Medulla oblongata (tissue), 1 donor: ENCODE results near the gene FLACC1.
"Not testable (repeated sequence)": the region's sequence is repeated elsewhere in the genome, so short reads cannot be mapped to it uniquely, and the experiment has no call there.

ENCODE experiments used
- DNase-seq: peaks from one replicate; pipeline ENCODE4 v3.0.0-alpha.2; 2015; ENCODE audit errors: extremely low spot score

The FLACC1 gene

DNA sequence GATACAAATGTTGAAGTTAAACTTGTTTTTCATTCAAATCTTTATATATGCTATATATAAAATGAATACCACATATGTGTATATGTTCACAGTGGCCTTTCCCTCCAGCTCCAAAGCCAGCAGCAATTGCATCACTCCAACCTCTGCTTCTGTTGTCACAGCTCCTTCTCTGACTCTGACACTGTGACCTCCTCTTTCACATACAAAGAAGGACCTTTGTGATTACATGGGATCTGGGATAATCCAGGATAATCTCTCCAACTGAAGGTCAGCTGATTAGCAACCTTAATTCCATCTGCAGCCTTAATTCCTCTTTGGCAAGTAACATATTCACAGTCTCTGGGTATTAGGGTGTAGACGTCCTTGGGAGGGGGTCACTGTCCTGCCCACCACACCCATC is 8.4 kb downstream of the FLACC1 start:
- DNase-seq = no peak

DNA sequence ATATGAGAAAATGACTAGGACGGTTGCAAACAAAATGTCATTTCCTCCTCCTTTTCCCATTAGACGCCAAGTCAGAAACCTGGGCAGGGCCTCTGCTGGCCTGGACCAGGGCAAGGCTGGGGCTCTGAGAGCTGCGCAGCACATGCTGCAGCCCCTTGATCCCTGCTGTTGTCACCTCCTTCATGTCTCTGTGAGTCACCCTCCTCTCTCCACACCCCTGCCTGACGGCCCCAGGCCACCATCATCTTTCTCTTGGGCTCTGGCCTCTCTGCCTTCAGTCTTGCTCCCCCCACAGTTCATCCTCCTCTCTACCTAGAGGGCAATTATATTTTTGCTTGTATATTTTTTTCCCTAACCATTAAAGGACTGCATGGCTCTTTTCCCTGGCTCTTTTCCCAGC is 10.0 kb downstream of the FLACC1 start:
- DNase-seq = no peak

DNA sequence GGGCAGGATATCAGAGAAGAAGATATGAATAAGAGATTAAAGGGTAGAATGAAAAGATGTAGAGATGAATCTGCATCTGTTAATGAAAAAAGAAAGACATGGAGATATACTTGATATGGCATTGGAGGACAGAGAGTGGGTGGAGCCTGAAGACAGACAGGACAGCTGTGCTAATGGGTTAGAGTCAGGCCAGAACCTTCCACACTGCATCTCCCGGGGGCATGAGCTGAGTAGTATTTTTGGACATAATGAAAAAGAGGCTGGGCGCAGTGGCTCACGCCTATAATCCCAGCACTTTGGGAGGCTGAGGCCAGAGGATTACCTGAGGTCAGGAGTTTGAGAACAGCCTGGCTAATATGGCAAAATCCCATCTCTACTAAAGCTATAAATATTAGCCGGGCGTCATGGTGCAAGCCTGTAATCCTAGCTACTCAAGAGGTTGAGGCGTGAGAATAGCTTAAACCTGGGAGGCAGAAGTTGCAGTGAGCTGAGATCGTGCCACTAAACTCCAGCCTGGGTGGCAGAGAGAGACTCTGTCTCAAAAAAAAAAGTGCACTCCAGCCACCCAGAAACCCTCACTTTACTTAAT is 11.4 kb downstream of the FLACC1 start:
- DNase-seq = no peak

DNA sequence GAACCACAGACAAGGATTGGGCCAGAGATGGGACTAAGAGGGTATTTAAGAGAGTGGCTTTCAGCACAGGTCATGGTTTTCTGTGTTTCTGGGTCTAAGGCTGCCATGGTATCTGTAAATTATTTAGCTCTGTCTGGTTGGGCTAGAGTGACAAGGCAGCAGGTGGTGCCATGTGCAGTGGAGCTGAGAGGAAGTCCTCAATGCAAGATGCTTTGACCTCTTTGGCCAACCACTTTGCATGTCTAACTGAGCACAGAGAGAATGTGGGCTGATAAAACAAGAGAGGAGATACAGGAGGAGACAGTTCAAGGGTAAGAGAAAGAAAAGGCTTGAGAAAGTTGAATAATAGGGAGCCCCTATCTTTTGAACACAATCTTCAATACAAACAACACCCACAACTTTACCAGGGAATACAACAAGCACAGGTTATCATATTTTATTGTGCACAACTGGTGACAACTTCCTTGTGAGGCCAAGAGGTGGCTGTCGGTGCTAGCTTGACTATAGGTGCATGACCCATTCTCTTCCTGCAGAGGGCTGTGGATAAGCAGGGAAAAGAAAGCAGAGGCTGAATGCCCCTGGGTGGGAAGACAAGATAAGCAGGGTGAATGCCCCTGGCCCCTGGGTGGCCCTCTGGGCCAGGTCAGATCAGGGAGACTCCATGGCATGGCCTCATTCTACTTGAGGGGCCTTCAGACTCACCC is 12.3 kb downstream of the FLACC1 start:
- DNase-seq = no peak

DNA sequence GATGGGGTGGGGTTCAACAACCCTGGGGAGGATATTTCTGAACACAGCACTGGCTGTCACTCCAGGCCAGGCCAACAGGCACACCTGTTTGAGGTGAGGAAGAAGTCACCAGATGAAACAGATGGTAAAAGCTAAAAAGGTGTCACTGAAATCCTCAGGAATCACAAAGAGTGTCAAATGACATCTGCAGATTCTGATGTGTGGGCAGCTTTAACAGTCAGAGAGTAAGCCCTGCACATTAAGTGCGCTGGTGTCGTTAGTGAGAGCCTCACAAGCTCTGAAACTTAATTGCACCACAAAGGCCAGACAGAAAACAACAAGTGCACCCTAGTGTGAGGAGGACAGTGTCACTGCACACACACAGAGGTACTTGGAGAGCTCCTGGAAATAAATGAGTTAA is 13.6 kb downstream of the FLACC1 start:
- no peak for DNase-seq

DNA sequence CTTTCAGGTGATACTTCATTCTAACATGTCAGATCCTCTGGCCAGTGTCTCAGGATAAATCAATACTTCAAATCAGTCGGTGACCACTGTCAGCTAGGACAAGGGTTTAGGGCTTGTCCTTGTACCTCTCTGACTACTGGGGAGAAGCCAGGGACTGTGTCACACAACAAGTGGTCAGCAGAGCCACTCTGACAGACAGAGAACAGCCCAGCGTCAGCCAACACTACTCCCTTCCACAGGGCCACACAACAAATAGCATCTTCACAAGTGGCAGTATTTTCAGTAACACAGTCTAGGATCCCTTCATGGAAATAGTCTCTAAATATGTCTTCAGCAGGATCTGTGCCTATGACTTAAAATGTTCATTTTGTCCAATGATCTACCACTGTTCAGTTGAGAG is 14.2 kb downstream of the FLACC1 start:
- no peak for DNase-seq

DNA sequence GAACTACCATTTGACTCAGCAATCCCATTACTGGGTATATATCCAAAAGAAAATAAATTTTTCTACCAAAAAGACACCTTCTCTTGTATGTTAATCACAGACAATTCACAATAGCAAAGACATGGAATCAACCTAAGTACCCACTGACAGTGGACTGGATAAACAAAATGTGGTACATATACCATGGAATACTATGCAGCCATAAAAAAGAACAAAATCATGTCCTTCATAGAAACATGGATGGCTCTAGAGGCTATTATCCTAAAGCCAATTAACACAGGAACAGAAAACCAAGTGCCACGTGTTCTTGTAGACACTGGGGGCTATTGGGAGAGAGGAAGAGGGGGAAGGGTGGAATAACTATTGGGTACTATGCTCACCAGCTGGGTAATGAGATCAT is 27.7 kb downstream of the FLACC1 start:
- no peak for DNase-seq

DNA sequence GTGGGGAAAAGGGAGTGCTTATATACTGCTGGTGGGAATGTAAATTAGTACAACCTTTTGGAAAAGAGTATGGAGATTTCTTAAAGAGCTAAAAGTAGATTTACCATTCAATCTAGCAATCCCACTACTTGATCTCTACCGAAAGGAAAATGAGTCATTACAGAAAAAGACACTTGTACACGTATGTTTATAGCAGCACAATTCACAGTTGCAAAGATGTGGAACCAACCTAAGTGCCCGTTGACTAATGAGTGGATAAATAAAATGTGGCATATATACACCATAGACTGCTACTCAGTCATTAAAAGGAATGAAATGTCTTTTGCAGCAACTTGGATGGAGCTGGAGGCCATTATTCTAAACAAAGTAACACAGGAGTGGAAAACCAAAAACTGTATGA is 29.5 kb downstream of the FLACC1 start:
- no peak for DNase-seq

DNA sequence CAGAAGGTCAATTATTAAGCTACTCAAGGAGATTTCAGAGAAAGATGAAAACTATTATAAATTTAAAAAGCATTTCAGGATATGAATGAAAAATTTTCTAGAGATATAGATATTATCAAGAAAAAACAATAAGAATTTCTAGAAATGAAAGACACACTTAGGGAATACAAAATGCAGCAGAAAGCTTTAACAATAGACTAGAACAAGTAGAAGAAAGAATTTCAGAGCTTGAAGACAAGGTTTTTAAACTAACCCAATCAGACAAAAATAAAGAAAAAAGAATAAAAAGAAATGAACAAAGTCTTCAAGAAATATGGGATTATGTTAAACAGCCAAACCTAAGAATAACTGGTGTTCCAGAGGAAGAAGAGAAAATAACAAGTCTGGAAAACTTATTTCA is 34.4 kb downstream of the FLACC1 start:
- DNase-seq = no peak

DNA sequence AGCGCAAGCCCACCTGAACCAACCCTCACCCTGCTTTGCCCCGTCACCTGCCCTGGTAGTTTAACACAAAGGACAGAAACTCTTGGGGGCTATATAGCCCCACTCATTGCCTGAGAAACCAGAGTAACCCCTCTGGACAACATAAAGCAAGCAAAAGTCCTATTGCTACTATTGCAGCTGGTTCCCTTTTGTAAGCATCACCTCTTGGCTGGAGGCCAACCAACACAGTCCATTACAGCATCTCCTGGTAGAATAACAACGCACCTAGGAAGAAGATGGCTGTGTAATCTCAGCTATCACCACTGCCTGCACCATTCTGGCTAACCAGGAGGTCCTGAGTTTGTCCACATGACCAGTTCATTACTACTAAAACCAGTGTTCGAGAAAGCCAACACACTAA is 36.4 kb downstream of the FLACC1 start:
- no peak for DNase-seq

DNA sequence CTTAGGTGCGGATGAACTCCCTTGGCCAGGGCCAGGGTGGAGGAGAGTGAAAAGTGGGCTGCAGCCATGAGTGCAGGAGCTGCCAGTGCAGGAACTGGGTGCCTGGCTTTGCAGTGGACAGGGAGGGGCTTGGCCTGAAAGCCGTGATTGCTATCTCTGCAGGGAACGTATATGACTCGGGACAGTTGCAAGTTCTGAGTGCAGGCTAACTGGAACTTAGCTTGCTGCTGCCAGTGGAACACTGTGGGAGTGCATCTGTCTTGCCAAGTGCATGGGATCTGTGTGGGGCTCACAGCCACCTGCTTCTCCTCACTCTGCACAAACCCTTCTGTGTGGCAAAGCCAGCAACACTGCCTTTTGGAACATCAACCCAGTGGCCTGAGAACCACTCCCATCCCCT is 36.9 kb downstream of the FLACC1 start:
- no peak for DNase-seq

DNA sequence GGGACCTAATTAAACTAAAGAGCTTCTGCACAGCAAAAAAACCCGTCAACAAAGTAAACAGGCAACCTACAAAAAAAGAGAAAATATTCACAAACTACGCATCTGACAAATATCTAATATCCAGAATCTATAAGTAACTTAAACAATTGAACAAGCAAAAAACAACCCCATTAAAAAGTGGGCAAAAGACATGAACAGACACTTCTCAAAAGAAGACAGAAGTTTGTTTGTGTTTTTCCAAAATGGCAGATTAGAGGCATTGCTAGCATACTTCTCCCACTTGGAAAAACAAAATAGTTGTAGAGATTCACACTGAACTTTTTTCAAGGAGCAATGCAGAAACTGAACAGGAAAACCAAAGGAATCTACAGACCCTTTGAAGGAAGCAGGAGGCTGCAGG is 37.6 kb downstream of the FLACC1 start:
- DNase-seq = no peak

DNA sequence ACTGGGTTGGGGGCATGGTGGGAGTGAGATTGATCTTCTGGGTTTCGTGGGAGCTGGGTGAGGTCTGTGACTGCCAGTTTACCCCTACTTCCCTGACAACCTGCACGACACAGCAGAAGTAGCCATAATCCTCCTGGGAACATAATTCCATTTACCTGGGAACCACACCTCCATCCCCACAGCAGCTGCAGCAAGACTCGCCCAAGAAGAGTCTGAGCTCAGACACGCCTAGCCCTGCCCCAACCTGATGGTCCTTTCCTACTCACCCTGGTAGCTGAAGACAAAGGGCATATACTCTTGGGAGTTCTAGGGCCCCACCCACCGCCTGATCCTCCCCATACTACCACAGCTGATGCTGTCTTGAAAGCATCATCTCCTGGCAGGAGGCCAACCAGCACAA is 43.8 kb downstream of the FLACC1 start:
- DNase-seq = no peak

DNA sequence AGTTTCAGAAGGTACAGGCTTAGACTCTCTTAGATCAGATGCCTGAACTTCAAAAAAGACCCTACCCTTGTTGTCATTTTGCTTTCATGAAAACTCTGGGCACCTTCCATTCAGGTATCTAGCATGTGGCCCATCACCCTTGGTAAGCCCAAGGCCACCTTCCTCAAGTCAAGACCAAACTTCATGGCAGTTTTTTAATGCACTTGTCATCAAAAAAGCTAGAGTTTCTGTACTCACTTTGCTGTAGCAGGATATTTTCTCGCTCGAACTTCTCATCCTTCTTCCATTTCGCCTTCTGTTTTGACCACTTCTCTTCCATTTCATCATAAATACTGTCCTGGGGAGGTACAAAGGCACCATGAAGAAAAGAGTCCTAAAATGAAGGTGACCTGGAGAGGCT is 48.2 kb downstream of the FLACC1 start:
- DNase-seq = no peak

DNA sequence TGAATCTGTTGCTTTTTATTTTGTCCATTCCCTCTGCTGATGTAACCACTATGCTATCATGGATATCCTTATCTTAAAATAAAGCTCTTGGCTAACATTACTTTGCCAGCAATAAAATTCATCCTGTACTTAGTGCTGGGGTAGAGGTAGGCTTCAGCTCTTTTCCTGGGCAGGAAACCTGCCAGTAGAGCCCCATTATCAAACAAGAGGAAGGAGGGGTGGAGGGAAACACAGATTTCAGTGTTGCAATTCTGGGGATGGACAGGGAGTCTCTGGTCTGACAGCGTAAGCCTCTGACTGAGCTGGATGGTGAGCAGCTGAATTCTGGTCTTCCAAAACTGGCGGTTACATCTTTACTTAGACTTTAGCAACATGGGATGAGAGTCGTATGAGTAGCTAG is 49.3 kb downstream of the FLACC1 start:
- DNase-seq = no peak

DNA sequence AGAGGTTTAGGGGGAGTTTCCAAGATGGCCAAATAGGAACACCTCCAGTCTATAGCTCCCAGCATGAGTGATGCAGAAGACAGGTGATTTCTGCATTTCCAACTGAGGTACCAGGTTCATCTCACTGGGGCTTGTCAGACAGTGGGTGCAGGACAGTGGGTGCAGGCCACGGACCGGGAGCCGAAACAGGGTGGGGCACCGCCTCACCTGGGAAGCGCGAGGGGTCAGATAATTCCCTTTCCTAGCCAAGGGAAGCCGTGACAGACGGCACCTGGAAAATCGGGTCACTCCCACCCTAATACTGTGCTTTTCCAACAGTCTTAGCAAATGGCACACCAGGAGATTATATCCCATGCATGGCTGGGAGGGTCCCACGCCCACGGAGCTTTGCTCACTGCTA is 57.2 kb downstream of the FLACC1 start:
- DNase-seq = not testable (repeated sequence)

DNA sequence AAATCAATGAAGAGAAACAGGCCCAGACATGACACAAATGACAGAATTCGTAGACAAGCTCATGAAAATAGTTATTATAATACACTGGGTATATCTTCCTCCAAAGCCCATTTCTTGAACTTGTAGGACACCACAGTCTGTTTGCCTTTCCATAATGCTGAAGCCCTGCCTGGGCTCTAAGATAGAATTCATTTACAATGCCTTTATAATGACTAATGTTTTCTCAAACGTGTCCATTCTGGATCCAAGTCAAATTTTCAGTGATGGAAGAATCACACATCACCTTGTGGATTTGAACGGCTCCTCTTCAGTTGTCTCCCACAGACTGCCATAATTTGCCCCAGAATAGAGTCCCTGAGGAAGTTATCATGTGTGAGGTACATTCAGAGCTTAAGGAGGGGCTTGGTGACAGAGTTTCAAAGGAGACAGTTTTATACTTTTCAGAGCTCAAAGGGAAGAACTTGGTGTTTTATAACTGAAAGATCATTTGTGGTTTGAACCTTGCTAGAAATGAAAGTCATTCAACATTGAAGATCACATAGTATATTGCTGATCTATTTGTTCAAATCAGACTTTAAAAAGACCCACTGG is 58.6 kb downstream of the FLACC1 start:
- DNase-seq = no peak

DNA sequence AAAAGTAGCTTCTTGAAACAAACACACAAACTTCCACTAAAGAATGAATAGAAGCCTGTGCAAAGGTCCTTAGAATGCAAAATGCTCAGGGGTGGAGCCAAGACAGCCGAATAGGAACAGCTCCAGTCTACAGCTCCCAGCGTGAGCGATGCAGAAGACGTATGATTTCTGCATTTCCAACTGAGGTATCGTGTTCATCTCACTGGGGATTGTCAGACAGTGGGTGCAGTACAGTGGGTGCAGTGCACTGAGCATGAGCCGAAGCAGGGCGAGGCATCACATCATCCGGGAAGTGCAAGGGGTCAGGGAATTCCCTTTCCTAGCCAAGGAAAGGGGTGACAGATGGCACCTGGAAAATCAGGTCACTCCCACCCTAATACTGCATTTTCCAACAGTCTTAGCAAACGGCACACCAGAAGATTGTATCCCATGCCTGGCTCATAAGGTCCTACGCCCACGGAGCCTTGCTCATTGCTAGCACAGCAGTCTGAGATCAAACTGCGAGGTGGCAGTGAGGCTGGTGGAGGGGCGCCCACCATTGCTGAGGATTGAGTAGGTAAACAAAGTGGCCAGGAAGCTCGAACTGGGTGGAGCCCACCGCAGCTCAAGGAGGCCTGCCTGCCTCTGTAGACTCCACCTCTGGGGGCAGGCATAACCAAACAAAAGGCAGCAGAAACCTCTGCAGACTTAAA is 66.5 kb downstream of the FLACC1 start:
- not testable (repeated sequence) for DNase-seq

DNA sequence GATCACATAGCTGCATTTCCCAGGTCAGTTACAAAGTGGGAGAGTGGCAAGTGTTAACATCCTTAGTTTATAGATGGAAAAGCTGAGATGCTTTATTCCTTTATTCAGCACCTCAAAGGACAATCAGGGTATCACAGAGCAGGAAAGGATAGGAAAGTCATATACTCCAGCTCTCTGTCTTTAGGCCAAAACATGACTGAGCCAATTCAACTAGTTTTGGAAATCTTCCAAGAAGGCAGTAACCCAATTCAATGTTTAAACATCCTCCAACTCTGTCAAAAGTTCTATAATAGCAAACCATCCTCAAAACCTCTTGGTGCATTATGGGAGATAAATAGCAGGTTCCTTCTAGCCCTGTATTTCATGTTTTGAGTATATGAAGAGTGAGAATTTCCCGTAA is 71.6 kb downstream of the FLACC1 start:
- DNase-seq = no peak

DNA sequence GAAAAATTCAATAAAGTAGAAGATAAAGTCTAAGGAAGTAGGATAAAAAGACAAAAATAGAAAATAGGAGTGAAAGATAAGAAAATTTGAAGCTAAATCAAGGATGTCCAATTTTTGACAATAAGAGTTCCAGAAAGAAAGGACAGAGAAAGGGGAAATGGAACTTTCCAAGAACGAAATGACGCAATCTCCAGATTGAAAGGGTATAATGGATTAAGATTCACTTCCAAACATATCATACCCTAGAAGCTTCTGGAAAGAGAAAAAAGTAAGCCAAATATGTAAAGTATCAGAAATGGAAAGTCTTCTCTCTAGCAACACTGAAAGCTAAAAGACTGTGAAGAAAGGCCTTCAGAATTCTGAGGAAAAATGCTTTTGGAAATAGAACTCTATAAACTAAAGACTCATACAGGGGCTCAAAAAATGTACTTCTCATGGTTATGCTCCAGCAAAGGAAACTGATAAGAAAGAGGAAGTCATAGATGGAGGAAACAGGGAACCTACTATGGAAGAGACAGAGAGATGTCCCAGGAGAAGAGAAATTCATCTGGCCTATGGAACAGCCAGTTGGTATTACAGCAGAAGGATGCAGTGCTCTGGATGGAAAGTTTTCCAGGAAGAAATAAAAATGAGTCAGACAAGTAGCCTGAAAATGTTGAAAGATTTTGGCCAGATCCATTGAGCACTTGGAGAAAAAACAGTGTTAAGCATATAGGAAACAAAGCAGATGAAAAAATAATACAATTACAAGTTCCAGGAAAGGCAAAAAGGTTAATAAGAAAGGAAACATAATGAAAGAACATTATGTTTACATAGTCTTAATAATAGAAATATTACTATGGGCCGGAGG is 76.7 kb downstream of the FLACC1 start:
- no peak for DNase-seq

DNA sequence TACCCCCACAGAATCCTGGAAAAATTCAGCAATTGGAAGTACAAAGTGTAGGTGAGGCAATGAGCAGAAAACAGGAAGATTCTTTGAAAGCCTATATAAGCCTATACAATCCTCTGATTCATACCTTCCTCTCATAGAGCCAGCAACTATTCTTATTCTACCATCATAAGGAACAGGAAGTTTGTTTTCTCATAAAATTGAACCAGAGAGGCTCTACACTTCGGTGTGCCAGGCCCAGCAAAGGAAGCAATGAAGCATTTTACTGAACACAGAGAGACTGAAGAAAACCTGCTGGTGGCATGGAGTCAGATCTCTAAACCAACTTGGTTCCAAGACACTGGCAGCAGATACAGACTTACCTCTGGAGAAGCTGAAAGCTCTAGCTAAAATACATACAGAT is 78.1 kb downstream of the FLACC1 start:
- DNase-seq = no peak

DNA sequence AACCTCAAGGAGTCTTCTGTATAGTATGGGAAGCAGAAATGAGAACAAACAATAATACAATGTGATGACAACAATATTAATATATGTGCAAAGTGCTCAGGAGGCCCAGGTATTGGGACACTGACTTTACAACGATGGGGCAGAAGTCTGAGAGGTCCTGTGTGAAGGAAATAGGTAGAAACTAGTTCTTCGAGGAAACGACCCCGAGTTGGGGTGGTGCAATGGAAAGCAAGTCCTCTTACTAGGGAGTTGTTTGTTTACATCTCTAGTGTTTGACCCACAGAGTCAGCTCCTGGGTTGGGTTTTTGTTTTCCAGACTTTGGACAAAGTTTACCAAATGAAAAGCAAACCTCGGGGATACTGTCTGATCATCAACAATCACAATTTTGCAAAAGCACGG is 80.6 kb downstream of the FLACC1 start:
- DNase-seq = no peak
